ENCODE results near the gene FBXL19.
"Not testable (repeated sequence)": the region's sequence is repeated elsewhere in the genome, so short reads cannot be mapped to it uniquely, and the experiment has no call there.

FBXL19 gene

DNA sequence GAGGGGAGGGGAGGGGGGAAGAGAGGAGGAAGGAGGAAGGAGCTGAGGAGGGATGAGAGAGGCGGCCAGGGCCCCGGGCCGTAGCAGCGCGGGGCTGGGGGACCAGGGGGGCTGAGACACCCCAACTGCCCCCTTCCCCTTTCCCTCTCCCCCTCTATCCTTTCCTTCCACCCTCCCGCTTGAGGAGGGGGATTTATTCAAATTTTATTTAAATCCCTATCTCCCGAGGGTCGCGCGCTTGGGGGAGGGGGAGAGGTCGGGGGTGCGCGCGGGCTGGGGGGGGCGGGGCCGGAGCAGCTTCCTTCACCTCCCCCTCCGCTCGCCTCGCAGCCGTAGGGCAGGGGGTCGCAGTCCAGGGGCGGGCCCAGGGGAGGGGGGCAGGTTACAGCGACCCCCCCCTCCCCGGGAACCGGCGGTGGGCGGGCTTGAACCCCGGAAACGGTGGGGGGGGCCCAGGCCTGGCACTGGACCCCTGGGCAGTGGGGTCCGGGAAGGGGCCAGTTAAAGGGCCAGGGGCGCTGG, at the start of gene FBXL19:
Gene FBXL19 (plus strand): TSS at position 19 of the 522 bp plus-strand sequence. CDS start 2,183 bp downstream, outside the sequence.
- DNase-seq, result no peak

DNA sequence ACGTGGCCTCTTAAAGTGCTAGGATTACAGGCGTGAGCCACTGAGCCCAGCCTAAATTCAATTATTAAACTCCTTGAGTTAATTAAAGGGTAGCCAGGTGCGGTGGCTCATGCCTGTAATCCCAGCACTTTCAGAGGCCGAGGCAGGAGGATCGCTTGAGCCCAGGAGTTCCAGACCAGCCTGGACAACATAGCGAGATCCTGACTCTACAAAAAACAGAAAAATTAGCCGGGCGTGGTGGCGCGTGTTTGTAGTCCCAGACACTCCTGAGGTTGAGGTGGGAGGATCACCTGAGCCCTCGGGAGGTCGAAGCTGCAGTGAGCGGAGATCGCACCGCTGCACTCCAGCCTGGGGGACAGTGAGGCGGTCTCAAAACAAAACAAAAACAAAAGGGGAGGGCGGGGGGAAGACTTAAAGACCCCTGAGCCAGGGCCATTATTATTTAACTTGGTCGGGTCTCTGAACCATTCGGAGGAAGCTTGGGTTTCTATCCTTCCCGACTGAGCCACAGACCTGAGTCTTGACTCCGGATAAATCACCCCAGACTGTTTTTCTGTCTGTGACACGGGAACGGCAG, 49.0 kb upstream of the FBXL19 start:
- peak; percentile 86 for DNase-seq

GRCh38 chr16:30874821-30875717, 48.3 kb upstream of the FBXL19 start:
- DNase-seq, result peak; percentile 95

DNA sequence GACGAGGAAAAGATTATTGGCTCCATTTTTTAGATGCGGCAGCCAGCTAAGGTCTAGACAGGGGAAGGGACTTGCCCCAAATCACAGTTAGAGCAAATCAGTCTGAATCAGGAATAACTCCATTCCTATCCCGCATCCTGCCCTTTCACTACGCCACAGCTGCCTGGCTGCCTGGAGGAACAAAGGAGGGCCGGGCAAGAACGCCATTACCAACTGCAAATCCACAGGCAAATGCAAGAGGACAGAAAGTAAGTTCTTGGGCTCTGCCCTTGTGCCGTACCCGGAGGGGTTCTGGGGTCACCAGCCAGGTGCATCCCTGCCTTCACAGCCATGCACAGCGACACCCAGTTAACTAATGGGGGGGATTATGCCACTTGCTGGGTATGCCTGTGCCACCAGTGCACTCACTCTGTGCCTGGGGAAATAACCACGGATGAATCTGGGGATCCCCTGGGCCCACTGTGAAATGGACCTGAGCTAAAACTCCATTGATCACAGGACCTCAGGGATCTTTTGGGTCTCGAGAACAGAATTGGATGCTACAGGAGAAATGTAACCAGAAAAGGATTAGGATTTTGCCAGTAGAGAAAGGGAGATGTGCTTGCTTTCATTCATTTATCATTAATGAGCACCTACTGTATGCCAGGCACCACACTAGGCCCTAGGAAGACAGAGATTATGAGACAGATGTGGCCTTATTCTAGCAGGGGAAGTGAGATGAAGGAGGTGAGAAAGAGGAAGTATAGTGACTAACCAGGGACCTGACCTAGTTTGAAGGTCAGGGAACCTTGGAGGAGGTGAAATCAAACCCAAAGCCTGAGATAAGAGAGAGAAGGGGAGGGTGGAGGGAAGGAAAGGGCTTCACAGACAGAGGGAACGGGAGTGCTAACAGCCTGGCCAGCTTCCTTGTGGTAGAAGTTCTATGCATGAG, 47.2 kb upstream of the FBXL19 start:
- DNase-seq, result peak; percentile 31

GRCh38 chr16:30876867-30877266, 46.5 kb upstream of the FBXL19 start:
- DNase-seq, result peak; percentile 29

DNA sequence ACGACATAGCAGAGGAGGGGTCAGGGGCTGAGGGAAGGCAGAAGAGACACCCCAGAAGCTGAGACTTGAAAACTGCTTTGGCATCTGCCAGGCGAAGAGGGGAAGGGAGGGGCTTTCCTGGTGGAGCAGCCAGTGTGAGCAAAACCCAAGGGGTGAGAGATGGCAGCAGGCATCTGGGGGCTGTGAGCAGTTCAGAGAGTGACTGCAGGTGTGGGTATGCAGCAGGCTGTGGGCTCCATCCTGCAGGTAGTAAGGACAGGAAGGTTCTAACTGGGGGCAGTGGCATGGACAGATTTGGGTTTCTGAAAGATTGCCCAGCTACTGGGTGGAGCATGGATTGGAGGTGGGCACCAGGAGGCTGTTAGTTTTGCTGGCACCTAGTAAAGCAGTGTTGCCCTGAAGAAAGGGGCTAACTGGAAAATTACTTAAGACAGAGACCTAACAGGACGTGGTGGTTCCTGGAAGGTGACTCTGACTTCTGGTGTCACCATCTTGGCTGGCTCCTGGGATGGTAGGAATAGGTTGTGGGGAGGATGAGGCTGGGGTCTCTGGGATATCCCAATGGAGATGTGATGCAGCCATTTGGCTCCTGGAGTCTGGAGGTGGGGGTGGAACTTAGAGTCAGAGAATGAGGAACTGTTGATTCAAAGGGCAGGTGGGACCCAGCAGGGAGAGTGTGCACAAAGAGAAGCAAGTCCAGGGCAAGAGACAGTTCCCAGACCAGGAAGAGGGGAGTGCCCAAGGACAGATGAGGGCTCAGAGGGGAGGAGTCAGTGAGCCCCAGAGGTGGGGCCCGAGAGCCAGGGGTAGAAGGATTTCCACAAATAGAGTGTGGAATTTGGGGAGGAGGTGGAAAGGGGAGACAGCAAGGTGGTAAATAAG, 40.7 kb upstream of the FBXL19 start:
- no peak for DNase-seq

DNA sequence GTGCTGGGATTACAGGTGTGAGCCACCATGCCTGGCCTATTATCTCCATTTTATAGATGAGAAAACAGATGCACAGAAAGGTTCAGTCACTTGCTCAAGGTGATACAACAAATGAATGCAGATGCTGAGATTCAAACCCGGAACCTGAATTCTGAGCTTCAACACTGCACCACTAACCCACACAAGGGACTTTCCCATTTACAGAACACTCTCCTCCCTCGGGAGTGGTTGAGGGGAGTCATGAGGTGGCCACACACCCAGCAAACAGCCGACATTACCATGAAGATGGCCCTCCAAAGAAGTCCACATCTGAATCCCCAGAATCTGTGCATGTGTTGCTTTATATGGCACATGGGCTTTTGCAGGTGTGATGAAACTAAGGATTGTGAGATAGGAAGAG, 38.6 kb upstream of the FBXL19 start:
- DNase-seq, result no peak

GRCh38 chr16:30885196-30885595, 38.2 kb upstream of the FBXL19 start:
- DNase-seq, result no peak

GRCh38 chr16:30886145-30886544, 37.2 kb upstream of the FBXL19 start:
- no peak for DNase-seq

DNA sequence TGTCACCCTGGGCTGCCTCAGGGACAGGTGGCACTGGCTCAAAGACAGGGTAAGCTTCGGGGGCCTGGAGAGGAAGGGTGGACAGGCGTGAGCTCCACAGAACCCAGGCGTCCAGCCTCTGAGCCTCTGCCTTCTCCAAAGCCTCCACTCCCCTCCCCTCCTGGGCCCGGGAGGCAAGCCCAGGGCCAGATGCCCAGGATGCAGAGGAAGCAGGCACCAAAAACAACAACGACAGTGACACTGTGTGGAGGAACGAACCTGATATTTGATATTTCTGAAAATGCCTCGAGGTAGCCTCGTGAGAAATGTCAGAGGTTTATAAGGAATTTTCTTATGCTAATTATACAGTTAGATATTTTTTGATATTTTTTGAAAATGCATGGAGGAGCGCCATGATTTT, 35.4 kb upstream of the FBXL19 start:
- no peak for DNase-seq

DNA sequence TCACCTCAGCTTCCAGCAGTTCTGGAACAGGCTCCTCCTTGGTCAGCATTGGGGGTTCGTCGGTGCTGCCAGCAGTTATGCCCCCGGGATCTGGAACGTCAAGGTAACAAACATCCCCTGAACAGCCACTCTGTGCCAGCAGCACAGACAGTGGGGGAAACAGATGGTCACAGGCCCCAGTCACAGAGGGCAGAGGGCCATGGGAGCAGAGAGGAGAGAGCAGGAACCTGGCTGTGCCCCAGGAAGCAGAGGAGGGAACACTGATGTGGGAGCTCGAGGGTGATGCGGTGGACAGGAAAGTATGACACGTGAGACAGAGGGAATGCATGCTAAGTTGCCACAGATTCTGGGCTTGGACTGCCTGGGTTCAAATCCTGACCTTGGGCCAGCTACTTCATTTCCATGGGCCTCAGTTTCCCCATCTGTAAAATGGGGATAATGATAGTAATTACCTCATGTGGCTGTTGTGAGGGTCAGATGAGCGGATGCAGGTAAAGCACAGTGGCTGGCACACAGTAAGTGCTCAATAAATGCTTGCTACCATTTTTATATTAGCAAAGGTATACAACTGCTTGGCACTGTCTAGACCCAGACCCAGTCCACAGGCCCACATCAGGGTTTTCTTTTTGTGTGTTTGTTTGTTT, 34.4 kb upstream of the FBXL19 start:
- DNase-seq, result no peak

DNA sequence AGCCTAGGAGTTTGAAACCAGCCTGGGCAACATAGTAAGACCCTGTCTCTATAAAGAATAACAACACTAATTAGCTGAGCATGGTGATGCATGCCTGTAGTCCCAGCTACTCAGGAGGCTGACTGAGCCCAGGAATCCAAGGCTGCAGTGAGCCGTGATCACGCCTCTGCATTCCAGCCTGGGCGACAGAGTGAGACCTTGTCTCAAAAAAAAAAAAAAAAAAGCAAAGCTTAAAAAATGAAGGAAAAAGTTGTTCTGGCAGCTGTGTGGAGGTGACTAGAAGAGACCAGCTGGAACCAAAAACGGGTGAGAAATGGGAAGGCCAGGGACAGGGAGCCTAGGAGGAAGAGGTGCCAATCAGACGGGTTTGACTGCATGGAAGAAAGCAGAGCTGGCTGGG, 33.7 kb upstream of the FBXL19 start:
- no peak for DNase-seq

- DNase-seq, result not testable (repeated sequence)
These were observed 32.1 kb upstream of the FBXL19 start for GRCh38 chr16:30891043-30891823.

- no peak for DNase-seq
These were observed 30.5 kb upstream of the FBXL19 start for GRCh38 chr16:30892670-30893416.

GRCh38 chr16:30893417-30893743, 30.0 kb upstream of the FBXL19 start:
- DNase-seq, result peak; percentile 45

- peak; percentile 93 for DNase-seq
These were observed 29.4 kb upstream of the FBXL19 start, which contains the start of gene BCL7C for GRCh38 chr16:30893744-30894539. TSS of gene BCL7C (minus strand) at chr16:30894077. CDS start at chr16:30893944, 133 bp downstream.

DNA sequence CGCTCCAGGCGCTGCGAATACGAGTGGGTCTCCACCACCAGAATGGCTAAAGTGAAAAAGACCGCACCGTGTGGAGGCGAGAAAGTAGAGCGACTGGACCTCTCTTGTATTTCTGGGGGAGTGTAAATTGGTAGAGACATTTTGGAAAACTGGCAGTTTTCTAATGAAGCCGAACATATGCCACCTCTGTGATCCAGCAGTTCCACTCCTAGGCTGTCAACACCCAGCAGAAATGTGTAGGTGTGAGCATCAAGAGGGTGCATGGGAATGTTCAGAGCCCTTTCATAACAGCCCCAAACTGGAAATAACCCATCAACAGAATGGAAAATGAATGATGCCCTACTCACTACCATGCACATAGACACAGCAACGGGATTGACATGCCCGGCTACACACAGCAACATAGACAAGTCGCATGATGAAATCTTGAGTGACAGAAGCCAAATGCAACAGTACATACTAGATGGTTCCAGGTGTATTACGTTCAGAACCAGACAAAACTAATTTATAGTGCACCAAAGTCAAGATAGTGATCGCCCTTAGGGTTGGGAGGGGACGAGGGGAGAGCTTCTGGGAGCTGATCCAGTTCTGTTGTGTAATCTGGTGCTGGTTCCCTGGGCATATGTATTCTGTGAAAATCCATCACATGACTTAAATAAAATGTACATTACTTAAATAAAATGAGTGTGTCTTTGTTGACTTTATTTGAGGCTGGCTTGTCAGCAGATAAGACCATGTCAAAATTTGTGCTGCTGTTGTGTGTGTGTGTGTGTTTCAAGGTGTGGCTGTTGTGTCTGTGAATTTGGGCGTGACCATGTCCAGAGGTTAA, 28.6 kb upstream of the FBXL19 start:
- DNase-seq, result no peak
